NB4 (cell line): ENCODE measurements around the gene PRSS36.

Source experiments
- POLR2A ChIP-seq: IDR thresholded peaks from 2 replicates; pipeline ENCODE4 v1.6.1; 2011; ENCODE audit warnings: mild to moderate bottlenecking; ENCODE audit not compliant: insufficient read length; ENCODE audit errors: extremely low read depth
- TF ChIP-seq, protein P1 (sequence below): IDR thresholded peaks from one replicate; pipeline ENCODE4 v1.5.1; 2012; ENCODE audit warnings: low read depth, low read length
- TF ChIP-seq, protein P2 (sequence below): IDR thresholded peaks from 2 replicates; pipeline ENCODE4 v1.6.1; 2011; ENCODE audit warnings: low read depth, low read length

DNA sequence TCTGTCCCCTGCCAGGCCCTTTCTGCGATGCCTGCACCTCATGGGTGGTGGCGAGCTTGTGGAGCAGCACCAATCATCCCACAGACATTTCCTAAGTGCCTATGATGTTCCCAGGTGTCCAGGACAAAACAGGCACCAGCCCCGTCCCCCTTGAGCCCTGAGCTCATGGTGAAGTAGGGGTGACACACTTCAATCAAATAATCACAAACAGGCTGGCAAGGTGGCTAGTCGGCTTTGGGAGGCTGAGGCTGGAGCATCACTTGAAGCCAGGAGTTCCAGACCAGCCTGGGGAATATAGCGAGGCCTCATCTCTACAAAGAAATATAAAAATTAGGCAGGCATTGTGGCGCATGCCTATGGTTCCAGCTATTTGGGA is 13.6 kb downstream of the PRSS36 start:
- TF ChIP-seq, protein P1, sequence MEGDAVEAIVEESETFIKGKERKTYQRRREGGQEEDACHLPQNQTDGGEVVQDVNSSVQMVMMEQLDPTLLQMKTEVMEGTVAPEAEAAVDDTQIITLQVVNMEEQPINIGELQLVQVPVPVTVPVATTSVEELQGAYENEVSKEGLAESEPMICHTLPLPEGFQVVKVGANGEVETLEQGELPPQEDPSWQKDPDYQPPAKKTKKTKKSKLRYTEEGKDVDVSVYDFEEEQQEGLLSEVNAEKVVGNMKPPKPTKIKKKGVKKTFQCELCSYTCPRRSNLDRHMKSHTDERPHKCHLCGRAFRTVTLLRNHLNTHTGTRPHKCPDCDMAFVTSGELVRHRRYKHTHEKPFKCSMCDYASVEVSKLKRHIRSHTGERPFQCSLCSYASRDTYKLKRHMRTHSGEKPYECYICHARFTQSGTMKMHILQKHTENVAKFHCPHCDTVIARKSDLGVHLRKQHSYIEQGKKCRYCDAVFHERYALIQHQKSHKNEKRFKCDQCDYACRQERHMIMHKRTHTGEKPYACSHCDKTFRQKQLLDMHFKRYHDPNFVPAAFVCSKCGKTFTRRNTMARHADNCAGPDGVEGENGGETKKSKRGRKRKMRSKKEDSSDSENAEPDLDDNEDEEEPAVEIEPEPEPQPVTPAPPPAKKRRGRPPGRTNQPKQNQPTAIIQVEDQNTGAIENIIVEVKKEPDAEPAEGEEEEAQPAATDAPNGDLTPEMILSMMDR, result no peak
- no peak for TF ChIP-seq POLR2A
- TF ChIP-seq, protein P2, sequence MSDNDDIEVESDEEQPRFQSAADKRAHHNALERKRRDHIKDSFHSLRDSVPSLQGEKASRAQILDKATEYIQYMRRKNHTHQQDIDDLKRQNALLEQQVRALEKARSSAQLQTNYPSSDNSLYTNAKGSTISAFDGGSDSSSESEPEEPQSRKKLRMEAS, result no peak
